IMR-90 (cell line): Measurements from ENCODE around the gene PSMG4. TPM values are rescaled to one million over a fixed set of nuclear protein-coding genes. Genes with fewer than 3 reads are reported as not detected.

Experiments
- ATAC-seq: fragments of 200-7000 bp; cut with Tn5 transposase; 2 replicates; pipeline ENCODE4 v1.9.1; 2020; ENCODE audit warnings: low read depth, mild to moderate bottlenecking, moderate library complexity
- BruUV-seq: library from RNA; stranded (reverse); fragments of 400-500 nt; replicated peaks from 2 replicates; lab custom pipeline; 2021; lab: Mats Ljungman, UMichigan
- CTCF ChIA-PET: fragments of 300-600 bp; formaldehyde crosslinking; extraction: SDS; loops from one replicate; lab custom pipeline; 2021; ENCODE audit warnings: antibody characterized with exemption; lab: Yijun Ruan, JAX
- POLR2A ChIA-PET: fragments of 300-600 bp; sonication (Branson Sonifier 250); formaldehyde crosslinking; loops from one replicate; lab custom pipeline; 2022; ENCODE audit warnings: antibody characterized with exemption; ENCODE audit not compliant: unreplicated experiment; lab: Charles Lee
- DNase-seq: peaks from one replicate; pipeline ENCODE4 v3.0.0; 2013
- H2AFZ ChIP-seq: replicated peaks from 2 replicates; pipeline ENCODE3; 2013; ENCODE audit warnings: low read length, mild to moderate bottlenecking; ENCODE audit not compliant: poor library complexity
- H2AK5ac ChIP-seq: 2 replicates; pipeline ENCODE4 v1.6.1; 2013; ENCODE audit warnings: low read depth, low read length, inconsistent platforms
- H2AK9ac ChIP-seq: replicated peaks from 2 replicates; pipeline ENCODE3; 2013; ENCODE audit warnings: mild to moderate bottlenecking, low read depth, low read length, moderate library complexity; ENCODE audit not compliant: poor library complexity
- H2BK120ac ChIP-seq: 2 replicates; pipeline ENCODE4 v1.6.1; 2013; ENCODE audit warnings: low read depth, low read length, inconsistent platforms
- H2BK15ac ChIP-seq: 3 replicates; pipeline ENCODE4 v1.6.1; 2013; ENCODE audit warnings: low read depth, low read length, inconsistent platforms
- H2BK20ac ChIP-seq: 2 replicates; pipeline ENCODE4 v1.6.1; 2013; ENCODE audit warnings: low read depth, mild to moderate bottlenecking, inconsistent platforms, low read length, moderate library complexity
- H2BK5ac ChIP-seq: 2 replicates; pipeline ENCODE4 v1.6.1; 2013; ENCODE audit warnings: mild to moderate bottlenecking, low read depth, low read length, inconsistent platforms; ENCODE audit not compliant: poor library complexity, severe bottlenecking
- H3K14ac ChIP-seq: replicated peaks from 2 replicates; pipeline ENCODE4 v1.6.1; 2013; ENCODE audit warnings: low read depth, low read length, inconsistent platforms
- H3K18ac ChIP-seq: 2 replicates; pipeline ENCODE4 v1.6.1; 2013; ENCODE audit warnings: low read depth, low read length, control low read depth
- H3K23ac ChIP-seq: 2 replicates; pipeline ENCODE4 v1.6.1; 2013; ENCODE audit warnings: low read depth, low read length, inconsistent platforms
- H3K27ac ChIP-seq: 2 replicates; pipeline ENCODE4 v1.5.1; 2013; ENCODE audit warnings: mild to moderate bottlenecking, control low read depth, low read length; ENCODE audit not compliant: insufficient read depth
- H3K27me3 ChIP-seq: 2 replicates; pipeline ENCODE4 v1.6.1; 2013; ENCODE audit warnings: low read length; ENCODE audit not compliant: control insufficient read depth, insufficient read depth
- H3K36me3 ChIP-seq: 2 replicates; pipeline ENCODE4 v1.6.1; 2013; ENCODE audit warnings: low read length, mixed read lengths; ENCODE audit not compliant: control insufficient read depth, insufficient read depth
- H3K4ac ChIP-seq: 2 replicates; pipeline ENCODE4 v1.6.1; 2013; ENCODE audit warnings: low read depth, low read length, inconsistent platforms
- H3K4me1 ChIP-seq: 2 replicates; pipeline ENCODE4 v1.6.1; 2013; ENCODE audit warnings: low read length, mixed read lengths; ENCODE audit not compliant: control insufficient read depth, insufficient read depth
- H3K4me2 ChIP-seq: 2 replicates; pipeline ENCODE4 v1.6.1; 2013; ENCODE audit warnings: low read depth, mild to moderate bottlenecking, control low read depth, low read length, moderate library complexity
- H3K4me3 ChIP-seq: 2 replicates; pipeline ENCODE4 v1.5.1; 2013; ENCODE audit warnings: low read depth, mild to moderate bottlenecking, control low read depth, low read length, moderate library complexity; ENCODE audit not compliant: insufficient read depth
- H3K56ac ChIP-seq: 2 replicates; pipeline ENCODE4 v1.6.1; 2013; ENCODE audit warnings: low read length, inconsistent platforms; ENCODE audit not compliant: insufficient read depth; ENCODE audit errors: extremely low read depth
- H3K79me1 ChIP-seq, 2 experiments: 2 replicates each; pipeline ENCODE4 v1.6.1; 2013; ENCODE audit warnings: low read length in 2 of 2, inconsistent platforms in 1 of 2, low read depth in 1 of 2
- H3K9ac ChIP-seq: 2 replicates; pipeline ENCODE4 v1.6.1; 2013; ENCODE audit warnings: low read depth, low read length, control low read depth
- H3K9me1 ChIP-seq: 2 replicates; pipeline ENCODE4 v1.6.1; 2013; ENCODE audit warnings: low read length, inconsistent platforms; ENCODE audit not compliant: insufficient read depth
- H3K9me3 ChIP-seq: 2 replicates; pipeline ENCODE4 v1.6.1; 2013; ENCODE audit warnings: low read length; ENCODE audit not compliant: control insufficient read depth, insufficient read depth
- H4K20me1 ChIP-seq: 2 replicates; pipeline ENCODE4 v1.6.1; 2013; ENCODE audit warnings: low read length, inconsistent platforms; ENCODE audit not compliant: insufficient read depth
- H4K5ac ChIP-seq: 2 replicates; pipeline ENCODE4 v1.6.1; 2013; ENCODE audit warnings: mild to moderate bottlenecking, low read depth, low read length, control low read depth
- H4K8ac ChIP-seq, 2 experiments: 2 replicates each; pipeline ENCODE4 v1.6.1; 2013; ENCODE audit warnings: low read depth in 2 of 2, low read length in 2 of 2, control low read depth in 1 of 2, inconsistent platforms in 1 of 2
- H4K91ac ChIP-seq: 2 replicates; pipeline ENCODE4 v1.6.1; 2013; ENCODE audit warnings: low read depth, low read length, inconsistent platforms; ENCODE audit not compliant: insufficient read depth
- BHLHE40 ChIP-seq: fragments of 150-350 bp; IDR thresholded peaks from 2 replicates; pipeline ENCODE4 v1.6.1; 2016; ENCODE audit warnings: mild to moderate bottlenecking, low read depth, low read length
- CEBPB ChIP-seq: IDR thresholded peaks from 2 replicates; pipeline ENCODE4 v1.6.1; 2012; ENCODE audit warnings: low read depth, low read length, improper control_type of control experiment
- CHD1 ChIP-seq: IDR thresholded peaks from 2 replicates; pipeline ENCODE4 v1.6.1; 2012; ENCODE audit warnings: low read depth, low read length, improper control_type of control experiment
- FOS ChIP-seq: fragments of 150-350 bp; IDR thresholded peaks from 2 replicates; pipeline ENCODE4 v1.6.1; 2016; ENCODE audit warnings: low read depth, low read length
- MAFK ChIP-seq: IDR thresholded peaks from 2 replicates; pipeline ENCODE4 v1.6.1; 2012; ENCODE audit warnings: low read depth, low read length, improper control_type of control experiment
- MAZ ChIP-seq: IDR thresholded peaks from 2 replicates; pipeline ENCODE4 v1.6.1; 2012; ENCODE audit warnings: low read depth, mild to moderate bottlenecking, low read length, improper control_type of control experiment, moderate library complexity, borderline replicate concordance
- MXI1 ChIP-seq: IDR thresholded peaks from 2 replicates; pipeline ENCODE4 v1.6.1; 2012; ENCODE audit warnings: low read depth, mild to moderate bottlenecking, low read length, moderate library complexity, borderline replicate concordance
- NFE2L2 ChIP-seq: fragments of 150-350 bp; IDR thresholded peaks from 2 replicates; pipeline ENCODE4 v1.6.1; 2016; ENCODE audit warnings: low read depth, mild to moderate bottlenecking, low read length
- POLR2A ChIP-seq: IDR thresholded peaks from 2 replicates; pipeline ENCODE4 v1.6.1; 2012; ENCODE audit warnings: mild to moderate bottlenecking, low read depth, low read length
- RAD21 ChIP-seq: IDR thresholded peaks from 2 replicates; pipeline ENCODE4 v1.6.1; 2012; ENCODE audit warnings: low read length, improper control_type of control experiment
- RCOR1 ChIP-seq: IDR thresholded peaks from 2 replicates; pipeline ENCODE4 v1.6.1; 2012; ENCODE audit warnings: mild to moderate bottlenecking, low read length, improper control_type of control experiment; ENCODE audit not compliant: insufficient replicate concordance
- RFX5 ChIP-seq: IDR thresholded peaks from 2 replicates; pipeline ENCODE4 v1.8.0; 2012; ENCODE audit warnings: low read depth, mild to moderate bottlenecking, low read length, moderate library complexity
- SMC3 ChIP-seq: fragments of 150-350 bp; IDR thresholded peaks from 2 replicates; pipeline ENCODE4 v1.6.1; 2016; ENCODE audit warnings: low read depth, mild to moderate bottlenecking, antibody characterized with exemption, low read length, moderate library complexity
- WGBS, 2 experiments: methylation state at CpG; one replicate each; pipeline versions ENCODE4 v1.1.5 to v1.1.7; 2013; ENCODE audit warnings: missing lambda C conversion rate in 2 of 2; ENCODE audit not compliant: insufficient read length in 1 of 2; ENCODE audit errors: extremely low coverage in 2 of 2; 5-methylcytosine and 5-hydroxymethylcytosine counted together
- dilution Hi-C: fragments of 300-500 bp; cut with HindIII; formaldehyde crosslinking; loops from one replicate; pipeline ENCODE4 v1.14.3; 2018; ENCODE audit warnings: low sequenced_read_pairs; ENCODE audit not compliant: unreplicated experiment
- in situ Hi-C: fragments of 300-500 bp; cut with MboI; formaldehyde crosslinking; loops from 3 replicates; pipeline ENCODE4 v1.14.3; 2019; ENCODE audit warnings: low sequenced_read_pairs, inconsistent platforms, mixed read lengths
- intact Hi-C: fragments of 100-400 bp; cut with micrococcal nuclease; formaldehyde crosslinking; loops from 2 replicates; pipeline ENCODE4 v1.10.0; 2022
- polyA plus RNA-seq, 3 experiments: library from polyadenylated mRNA; depleted of rRNA; stranded (reverse); fragments of >200 nt; gene quantifications; 2 replicates each; pipeline ENCODE4 v1.2.3, GENCODE V29; 2012; ENCODE audit warnings: low replicate concordance in 1 of 3
- total RNA-seq: library from RNA; depleted of rRNA; stranded (reverse); fragments of >200 nt; gene quantifications from 2 replicates; pipeline ENCODE4 v1.2.3, GENCODE V29; 2012
- TF ChIP-seq, protein P1 (sequence below): conservative IDR thresholded peaks from 2 replicates; pipeline ENCODE4 v1.5.1; 2012; ENCODE audit warnings: mild to moderate bottlenecking, low read depth, low read length, improper control_type of control experiment
- TF ChIP-seq, protein P2 (sequence below): fragments of 150-350 bp; IDR thresholded peaks from 2 replicates; pipeline ENCODE4 v1.6.1; 2017; ENCODE audit warnings: mild to moderate bottlenecking, antibody characterized with exemption, low read length, low read depth
- TF ChIP-seq, protein P3 (sequence below): fragments of 150-350 bp; IDR thresholded peaks from 2 replicates; pipeline ENCODE4 v1.6.1; 2016; ENCODE audit warnings: low read depth, mild to moderate bottlenecking, low read length, moderate library complexity, borderline replicate concordance

The PSMG4 gene
- total and polyA plus RNA-seq, 2 of the 4 experiments (the other 2 are of a cell fraction) = 5.6 to 13.4 TPM

DNA sequence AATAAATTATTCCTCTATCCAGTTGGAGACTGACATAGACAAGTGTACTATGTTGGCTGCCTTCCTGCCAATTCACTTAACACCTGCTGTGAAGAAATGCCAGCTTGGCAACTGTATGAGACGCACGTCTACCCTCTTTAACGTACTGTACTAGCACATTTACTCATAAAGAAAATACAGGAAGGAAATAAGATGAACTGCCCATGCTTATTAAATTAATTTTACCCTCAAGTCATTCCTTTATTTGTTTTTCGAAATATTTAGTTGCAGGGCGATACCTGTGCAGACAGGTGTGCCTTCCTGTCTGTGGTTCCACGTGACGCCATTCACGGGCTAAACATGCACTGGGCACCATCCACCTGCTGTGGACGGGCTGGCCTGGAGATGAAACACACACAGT is 52.0 kb downstream of the PSMG4 start:
- Histone ChIP-seq H2AFZ (no peak overlapping the region), H2AK9ac (no peak overlapping the region), H3K14ac (no peak overlapping the region), H4K91ac (no peak overlapping the region), H3K4me2 (no peak overlapping the region), H3K9ac (no peak overlapping the region), H3K36me3 (no peaks in the 10 kb centered on the region), H4K5ac (no peak overlapping the region), H3K27me3 (peaks cover 34% of the 10 kb centered on the region), H3K27ac (no peak overlapping the region), H2BK20ac (no peak overlapping the region), H3K79me1 (no peaks in the 10 kb centered on the region), H3K56ac (no peak overlapping the region), H3K4me1 (no peaks in the 10 kb centered on the region), H3K18ac (no peak overlapping the region), H4K20me1 (no peaks in the 10 kb centered on the region), H3K4ac (no peak overlapping the region), H2BK120ac (no peak overlapping the region), H3K4me3 (no peak overlapping the region), H3K23ac (no peak overlapping the region), H2BK5ac (no peak overlapping the region), H3K9me3 (peaks cover 7% of the 10 kb centered on the region), H3K9me1 (0 out of 2 replicates have a peak, but pooled peaks cover 2% of the 10 kb centered on the region), H2BK15ac (no peak overlapping the region), H2AK5ac (no peak overlapping the region), H4K8ac (no peak overlapping the region)
- no peak for ATAC-seq
- BruUV-seq = no TSS peak
- intact Hi-C loops (no loop called here), dilution Hi-C loops (no loop called here), in situ Hi-C loops (no loop called here)
- CTCF ChIA-PET = no interaction called here
- no peak for DNase-seq
- POLR2A ChIA-PET = no interaction called here
- WGBS, 2 experiments = 90% methylated on average over 5 of the region's 9 CpGs; no CpG with 5 or more reads in 1 of the 2 experiments
- TF ChIP-seq, protein P1, sequence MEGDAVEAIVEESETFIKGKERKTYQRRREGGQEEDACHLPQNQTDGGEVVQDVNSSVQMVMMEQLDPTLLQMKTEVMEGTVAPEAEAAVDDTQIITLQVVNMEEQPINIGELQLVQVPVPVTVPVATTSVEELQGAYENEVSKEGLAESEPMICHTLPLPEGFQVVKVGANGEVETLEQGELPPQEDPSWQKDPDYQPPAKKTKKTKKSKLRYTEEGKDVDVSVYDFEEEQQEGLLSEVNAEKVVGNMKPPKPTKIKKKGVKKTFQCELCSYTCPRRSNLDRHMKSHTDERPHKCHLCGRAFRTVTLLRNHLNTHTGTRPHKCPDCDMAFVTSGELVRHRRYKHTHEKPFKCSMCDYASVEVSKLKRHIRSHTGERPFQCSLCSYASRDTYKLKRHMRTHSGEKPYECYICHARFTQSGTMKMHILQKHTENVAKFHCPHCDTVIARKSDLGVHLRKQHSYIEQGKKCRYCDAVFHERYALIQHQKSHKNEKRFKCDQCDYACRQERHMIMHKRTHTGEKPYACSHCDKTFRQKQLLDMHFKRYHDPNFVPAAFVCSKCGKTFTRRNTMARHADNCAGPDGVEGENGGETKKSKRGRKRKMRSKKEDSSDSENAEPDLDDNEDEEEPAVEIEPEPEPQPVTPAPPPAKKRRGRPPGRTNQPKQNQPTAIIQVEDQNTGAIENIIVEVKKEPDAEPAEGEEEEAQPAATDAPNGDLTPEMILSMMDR = no peak
- TF ChIP-seq, protein P2, sequence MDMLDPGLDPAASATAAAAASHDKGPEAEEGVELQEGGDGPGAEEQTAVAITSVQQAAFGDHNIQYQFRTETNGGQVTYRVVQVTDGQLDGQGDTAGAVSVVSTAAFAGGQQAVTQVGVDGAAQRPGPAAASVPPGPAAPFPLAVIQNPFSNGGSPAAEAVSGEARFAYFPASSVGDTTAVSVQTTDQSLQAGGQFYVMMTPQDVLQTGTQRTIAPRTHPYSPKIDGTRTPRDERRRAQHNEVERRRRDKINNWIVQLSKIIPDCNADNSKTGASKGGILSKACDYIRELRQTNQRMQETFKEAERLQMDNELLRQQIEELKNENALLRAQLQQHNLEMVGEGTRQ = no peak
- TF ChIP-seq MXI1 (no peak), CEBPB (no peak), NFE2L2 (no peak), POLR2A (no peak), CHD1 (no peak), RFX5 (no peak), FOS (no peak), BHLHE40 (no peak), RCOR1 (no peak), RAD21 (no peak), MAZ (no peak), MAFK (no peak), SMC3 (no peak)
- TF ChIP-seq, protein P3, sequence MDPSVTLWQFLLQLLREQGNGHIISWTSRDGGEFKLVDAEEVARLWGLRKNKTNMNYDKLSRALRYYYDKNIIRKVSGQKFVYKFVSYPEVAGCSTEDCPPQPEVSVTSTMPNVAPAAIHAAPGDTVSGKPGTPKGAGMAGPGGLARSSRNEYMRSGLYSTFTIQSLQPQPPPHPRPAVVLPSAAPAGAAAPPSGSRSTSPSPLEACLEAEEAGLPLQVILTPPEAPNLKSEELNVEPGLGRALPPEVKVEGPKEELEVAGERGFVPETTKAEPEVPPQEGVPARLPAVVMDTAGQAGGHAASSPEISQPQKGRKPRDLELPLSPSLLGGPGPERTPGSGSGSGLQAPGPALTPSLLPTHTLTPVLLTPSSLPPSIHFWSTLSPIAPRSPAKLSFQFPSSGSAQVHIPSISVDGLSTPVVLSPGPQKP = no peak
